Stimulated activated CD8-positive, alpha-beta memory T cell treated with anti-CD3 and anti-CD28 coated beads, Interleukin-15, amount 100 ng/mL, for 48 hours (primary cell): Measurements from ENCODE around the gene PPM1N.

Source experiments
- DNase-seq, 2 donors: peaks; one replicate each; pipeline ENCODE4 v3.0.0-alpha.2; 2020; ENCODE audit warnings: low read depth in 2 of 2

Gene PPM1N

GRCh38 chr19:45528744-45529419 lies 30.6 kb downstream of the PPM1N start:
- DNase-seq = no peak

GRCh38 chr19:45529420-45529785 lies 31.2 kb downstream of the PPM1N start:
- no peak for DNase-seq

GRCh38 chr19:45531349-45531748 lies 33.1 kb downstream of the PPM1N start:
- no peak for DNase-seq

- DNase-seq = no peak
Measured at GRCh38 chr19:45539459-45539858, 41.2 kb downstream of the PPM1N start.

GRCh38 chr19:45542234-45542668 lies 44.0 kb downstream of the PPM1N start:
- no peak for DNase-seq

GRCh38 chr19:45547211-45547770 lies 49.0 kb downstream of the PPM1N start:
- no peak for DNase-seq

- DNase-seq = no peak
Measured at GRCh38 chr19:45547965-45548609, 49.8 kb downstream of the PPM1N start.
